Effector CD4-positive, alpha-beta T cell (primary cell): ENCODE data around the gene PDE4B.

Experiments
- DNase-seq: peaks from one replicate; pipeline ENCODE4 v3.0.0-alpha.2; 2020

The PDE4B gene

GRCh38 chr1:65890201-65890843, 97.6 kb downstream of the PDE4B start:
- no peak for DNase-seq

GRCh38 chr1:65894738-65895605, 102.3 kb downstream of the PDE4B start:
- DNase-seq, result no peak

DNA sequence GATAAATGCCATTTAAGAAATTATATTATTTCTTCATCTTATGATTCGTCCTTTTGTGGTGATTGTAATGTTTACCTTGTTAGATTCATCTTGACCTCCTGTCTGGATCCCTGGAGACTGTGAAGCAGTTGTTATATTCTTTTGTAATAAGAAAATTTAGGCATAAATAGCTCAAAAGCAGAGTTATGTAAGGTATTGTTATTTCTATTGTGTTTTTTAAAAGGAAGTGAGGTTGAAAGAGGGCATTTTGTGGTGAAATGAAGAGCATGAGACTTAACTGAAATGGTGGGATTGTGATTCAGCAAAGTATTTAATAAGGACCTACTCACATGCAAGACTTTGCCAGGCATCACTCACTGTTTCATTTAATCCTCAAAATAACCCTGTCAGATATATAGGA, 104.0 kb downstream of the PDE4B start:
- DNase-seq, result no peak

GRCh38 chr1:65897485-65897884, 104.8 kb downstream of the PDE4B start:
- DNase-seq, result no peak

DNA sequence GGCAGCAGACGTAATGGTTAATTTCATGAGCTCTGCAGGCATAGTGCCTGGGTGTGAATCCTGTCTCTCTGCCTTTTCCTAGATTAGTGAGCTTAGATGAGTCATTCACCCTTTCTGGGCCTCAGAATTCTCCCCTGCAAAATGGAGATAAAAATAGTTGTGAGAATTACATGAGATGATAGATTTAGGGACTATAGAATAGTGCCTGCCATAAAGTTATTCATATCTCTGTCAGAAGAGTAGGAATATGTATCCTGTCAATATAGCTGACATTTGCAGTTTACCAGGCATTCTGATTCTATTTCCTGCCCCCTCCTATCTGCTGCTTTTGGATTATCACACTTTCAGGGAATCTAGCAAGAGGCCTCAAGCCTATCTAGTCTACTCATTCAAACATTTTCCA, 112.0 kb downstream of the PDE4B start:
- no peak for DNase-seq

DNA sequence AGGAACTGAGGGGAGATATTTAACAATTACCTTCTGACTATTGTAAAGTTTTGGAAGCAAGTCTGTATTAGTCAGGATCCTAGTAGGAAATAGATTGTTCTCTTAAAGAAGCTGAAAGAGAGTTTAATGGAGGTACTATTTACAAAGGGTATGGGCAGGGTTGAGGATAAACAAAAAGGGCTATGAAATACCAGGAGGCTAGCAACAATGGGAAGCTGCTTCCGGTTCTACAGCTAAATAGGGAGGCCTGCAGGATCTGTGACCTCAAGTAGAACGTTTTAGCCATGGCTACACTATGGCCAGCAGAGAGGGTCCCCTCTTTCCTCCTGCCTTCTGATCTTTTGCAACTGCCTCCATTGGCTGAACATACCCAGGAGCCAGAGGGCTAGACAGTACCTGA, 117.7 kb downstream of the PDE4B start:
- DNase-seq, result no peak

DNA sequence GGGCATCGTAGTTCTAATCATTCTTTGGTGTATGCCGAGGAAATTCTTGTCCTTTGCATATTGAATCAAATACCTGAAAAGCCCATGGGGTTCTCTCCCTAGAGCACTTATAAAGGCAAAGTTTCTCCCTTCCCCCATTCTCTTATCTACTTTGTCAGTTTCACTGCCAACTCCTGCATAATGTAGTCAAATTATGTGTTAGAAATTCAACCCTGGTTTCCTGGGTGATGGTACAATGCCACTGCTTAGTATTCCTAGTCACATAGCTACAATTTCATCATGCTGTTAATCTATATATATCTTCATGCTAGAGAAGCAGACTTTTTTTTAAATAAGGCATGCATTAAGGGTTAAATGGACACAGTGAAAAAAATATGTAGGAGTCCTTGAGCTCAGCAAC, 119.0 kb downstream of the PDE4B start:
- no peak for DNase-seq

DNA sequence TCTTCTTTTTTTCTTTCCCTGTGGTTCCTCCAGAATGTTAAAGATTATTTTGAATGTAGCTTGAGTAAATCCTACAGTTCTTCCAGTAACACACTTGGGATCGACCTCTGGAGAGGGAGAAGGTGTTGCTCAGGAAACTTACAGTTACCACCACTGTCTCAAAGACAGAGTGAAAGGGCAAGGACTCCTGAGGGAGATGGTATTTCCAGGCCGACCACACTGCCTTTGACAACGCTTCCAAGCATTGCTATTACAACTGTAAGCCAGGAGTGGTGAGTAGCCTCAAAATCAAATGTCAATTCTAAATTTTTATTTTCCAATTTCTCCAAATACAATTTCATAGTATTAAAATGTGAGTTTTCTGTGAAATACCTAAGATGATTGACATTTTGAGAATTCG, 125.9 kb downstream of the PDE4B start:
- no peak for DNase-seq

DNA sequence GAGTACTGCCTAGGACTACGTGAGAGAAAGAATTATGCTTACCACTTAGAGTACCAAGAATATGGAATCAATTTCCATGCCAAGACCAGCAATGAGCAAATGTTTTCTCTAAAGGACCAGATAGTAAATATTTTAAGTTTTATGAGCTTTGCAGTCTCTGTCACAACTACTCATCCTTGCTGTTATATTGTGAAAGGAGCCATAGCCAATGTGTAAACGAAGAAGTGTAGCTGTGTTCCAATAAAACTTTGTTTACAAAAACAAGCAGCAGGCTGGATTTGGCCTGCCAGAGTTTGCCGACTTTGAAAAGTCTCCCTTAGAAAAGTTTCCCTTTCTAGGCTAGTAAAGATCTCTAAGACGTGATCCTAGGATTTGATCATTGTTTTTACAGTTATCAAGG, 128.8 kb downstream of the PDE4B start:
- no peak for DNase-seq

DNA sequence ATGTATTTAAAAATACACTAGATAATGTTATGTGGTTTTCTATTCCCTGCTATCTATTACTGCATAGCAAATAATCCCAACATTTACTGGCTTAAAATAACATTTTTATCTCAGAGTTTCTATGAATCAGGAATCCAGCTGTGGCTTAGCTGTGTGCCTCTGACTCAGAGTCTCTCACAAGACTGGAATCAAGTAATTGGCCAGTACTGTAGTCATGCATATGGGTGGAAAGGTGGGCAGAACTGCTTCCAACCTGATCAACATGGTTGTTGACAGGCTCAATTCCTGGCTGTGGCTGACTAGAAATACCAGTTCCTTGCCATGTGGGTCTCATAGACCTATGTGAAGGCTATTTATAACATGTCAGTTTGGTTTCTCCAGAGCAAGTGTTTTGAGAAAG, 131.8 kb downstream of the PDE4B start:
- no peak for DNase-seq

GRCh38 chr1:65938506-65938905, 145.8 kb downstream of the PDE4B start:
- no peak for DNase-seq

DNA sequence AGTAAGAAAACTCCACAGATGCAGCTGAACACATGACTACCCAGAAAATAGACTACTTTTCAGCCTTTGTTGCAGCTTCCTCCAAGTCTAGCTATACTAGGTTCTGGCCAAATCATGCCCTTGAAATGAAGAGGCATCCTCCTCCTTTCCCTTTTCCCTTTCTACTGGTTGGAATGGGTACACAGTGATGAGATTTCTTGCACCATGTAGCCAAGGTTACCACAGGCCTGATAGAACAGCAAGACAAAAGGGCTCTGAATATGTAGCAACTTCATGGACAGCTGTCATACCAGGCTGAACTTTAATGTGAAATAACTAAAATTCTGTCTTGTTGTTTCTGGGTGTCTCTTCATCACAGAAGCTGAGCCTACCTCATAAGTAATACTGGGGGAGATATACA, 146.5 kb downstream of the PDE4B start:
- DNase-seq, result no peak

- DNase-seq, result no peak
Observed at GRCh38 chr1:65939636-65940035, 146.9 kb downstream of the PDE4B start.

DNA sequence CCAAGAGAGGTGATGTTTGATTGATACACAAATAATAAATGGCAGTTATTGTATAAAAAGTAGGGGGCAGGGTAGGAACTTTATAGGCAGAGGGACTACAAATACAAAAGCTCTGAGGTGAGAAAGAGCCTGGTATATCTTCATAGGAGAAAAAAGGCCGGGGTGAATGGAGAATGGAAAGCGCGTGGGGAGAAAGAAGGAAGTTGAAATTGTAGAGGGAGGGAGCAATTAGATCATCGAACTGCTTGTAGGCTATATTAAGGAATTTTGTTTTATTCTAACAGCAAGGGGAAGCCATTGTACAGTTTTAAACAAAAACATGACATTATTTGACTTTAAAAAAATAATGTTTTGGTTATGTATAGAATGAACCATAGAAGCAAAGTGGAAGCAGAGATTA, 147.4 kb downstream of the PDE4B start:
- no peak for DNase-seq

GRCh38 chr1:65942476-65942875, 149.8 kb downstream of the PDE4B start:
- DNase-seq, result no peak

- DNase-seq, result no peak
Observed at GRCh38 chr1:65946376-65946775, 153.7 kb downstream of the PDE4B start.

DNA sequence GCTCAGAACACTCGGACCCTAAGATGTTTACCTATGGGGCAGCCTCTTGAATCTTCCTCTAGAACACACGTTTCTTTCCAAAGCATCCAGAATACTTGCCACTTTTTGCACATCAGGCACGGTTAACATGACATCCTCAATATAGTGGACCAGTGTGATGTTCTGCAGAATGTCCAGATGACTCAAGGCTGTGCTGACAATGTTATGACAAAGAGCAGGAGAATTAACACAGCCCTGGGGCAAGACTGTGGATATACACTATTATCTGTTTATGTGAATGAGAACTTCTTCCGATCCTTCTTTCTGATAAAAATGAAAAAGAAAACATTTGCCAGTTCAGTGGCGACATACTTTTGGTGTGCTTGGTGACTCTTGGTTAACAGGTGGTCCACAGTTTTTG, 154.3 kb downstream of the PDE4B start:
- DNase-seq, result no peak

GRCh38 chr1:65948609-65949229, 156.0 kb downstream of the PDE4B start:
- DNase-seq, result no peak

- DNase-seq, result no peak
Observed at GRCh38 chr1:65949230-65949626, 156.5 kb downstream of the PDE4B start.

DNA sequence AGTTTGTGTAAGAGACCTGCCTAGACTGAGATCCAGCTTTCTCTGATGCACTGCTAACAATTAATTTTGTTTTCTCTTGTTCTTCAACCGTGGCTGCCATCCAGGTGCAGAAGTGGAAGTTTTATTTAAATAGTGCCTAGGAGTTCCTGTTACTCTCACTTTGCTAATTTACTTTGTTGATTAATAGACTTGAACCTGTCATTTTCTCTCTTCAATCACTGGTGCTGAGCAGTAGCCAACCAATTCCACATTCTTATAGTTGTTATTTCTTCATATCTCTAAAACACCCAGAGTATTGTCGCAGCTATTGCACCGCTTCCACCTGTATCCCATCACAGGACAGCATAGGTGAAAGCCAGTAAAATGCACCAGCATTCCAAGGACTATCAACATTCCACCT, 157.2 kb downstream of the PDE4B start:
- DNase-seq, result no peak

GRCh38 chr1:65952696-65953095, 160.0 kb downstream of the PDE4B start:
- DNase-seq, result no peak

DNA sequence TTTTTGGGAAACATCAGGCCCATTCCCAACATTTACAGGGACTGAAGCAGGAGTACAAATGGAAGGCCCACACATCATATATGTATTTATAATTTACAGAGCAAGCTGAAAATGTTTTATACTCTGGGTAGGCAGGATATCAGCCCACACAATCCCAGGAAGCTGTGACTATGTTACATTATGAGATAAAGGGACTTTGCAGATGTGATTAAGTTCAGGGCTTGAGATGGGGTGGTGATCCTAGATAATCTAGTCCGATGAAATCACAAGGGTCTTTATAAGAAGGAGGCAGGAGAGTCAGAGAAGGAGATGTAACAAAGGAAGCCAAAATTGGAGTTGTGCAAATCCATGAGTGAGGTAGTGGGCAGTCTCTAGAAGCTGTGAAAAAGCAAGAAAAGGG, 160.5 kb downstream of the PDE4B start:
- no peak for DNase-seq

- no peak for DNase-seq
Observed at GRCh38 chr1:65955071-65955470, 162.4 kb downstream of the PDE4B start.

GRCh38 chr1:65955503-65955902, 162.8 kb downstream of the PDE4B start:
- DNase-seq, result no peak
